HG03575 (cell line): Measurements from ENCODE around the gene GREM1.

Experiments
- ATAC-seq: cut with Tn5 transposase; IDR thresholded peaks from one replicate; pipeline ENCODE4 v1.9.1; 2021; ENCODE audit not compliant: unreplicated experiment, insufficient number of reproducible peaks, low FRiP score; ENCODE audit errors: extremely low read depth

The GREM1 gene

GRCh38 chr15:32691689-32692038 lies 26.1 kb upstream of the GREM1 start:
- no peak for ATAC-seq

GRCh38 chr15:32692286-32692685 lies 25.5 kb upstream of the GREM1 start:
- no peak for ATAC-seq

- no peak for ATAC-seq
These were observed 23.4 kb upstream of the GREM1 start for GRCh38 chr15:32694222-32694983.

- no peak for ATAC-seq
These were observed 18.9 kb upstream of the GREM1 start for GRCh38 chr15:32698773-32699390.

GRCh38 chr15:32700501-32701150 lies 17.2 kb upstream of the GREM1 start:
- ATAC-seq, result no peak

GRCh38 chr15:32701863-32702262 lies 15.9 kb upstream of the GREM1 start:
- no peak for ATAC-seq

- ATAC-seq, result no peak
These were observed 13.3 kb upstream of the GREM1 start for GRCh38 chr15:32704395-32704981.

- no peak for ATAC-seq
These were observed 12.4 kb upstream of the GREM1 start for GRCh38 chr15:32705446-32705845.

- no peak for ATAC-seq
These were observed 11.1 kb upstream of the GREM1 start for GRCh38 chr15:32706704-32707103.

GRCh38 chr15:32707436-32707835 lies 10.4 kb upstream of the GREM1 start:
- ATAC-seq, result no peak

GRCh38 chr15:32709295-32710033 lies 8.3 kb upstream of the GREM1 start:
- ATAC-seq, result no peak

- ATAC-seq, result no peak
These were observed 2.5 kb upstream of the GREM1 start for GRCh38 chr15:32715276-32715675.

- ATAC-seq, result no peak
These were observed 1.4 kb upstream of the GREM1 start for GRCh38 chr15:32716216-32716914.

- no peak for ATAC-seq
These were observed 834 bp upstream of the GREM1 start for GRCh38 chr15:32716915-32717425.

GRCh38 chr15:32718227-32718820 lies 520 bp downstream of the GREM1 start:
- no peak for ATAC-seq

- ATAC-seq, result no peak
These were observed 1.3 kb downstream of the GREM1 start for GRCh38 chr15:32718821-32719716.

GRCh38 chr15:32721596-32721995 lies 3.8 kb downstream of the GREM1 start:
- ATAC-seq, result no peak
